ENCODE results near the gene KRTAP4-5.
"Not testable (repeated sequence)": the region's sequence is repeated elsewhere in the genome, so short reads cannot be mapped to it uniquely, and the experiment has no call there.

KRTAP4-5 gene

DNA sequence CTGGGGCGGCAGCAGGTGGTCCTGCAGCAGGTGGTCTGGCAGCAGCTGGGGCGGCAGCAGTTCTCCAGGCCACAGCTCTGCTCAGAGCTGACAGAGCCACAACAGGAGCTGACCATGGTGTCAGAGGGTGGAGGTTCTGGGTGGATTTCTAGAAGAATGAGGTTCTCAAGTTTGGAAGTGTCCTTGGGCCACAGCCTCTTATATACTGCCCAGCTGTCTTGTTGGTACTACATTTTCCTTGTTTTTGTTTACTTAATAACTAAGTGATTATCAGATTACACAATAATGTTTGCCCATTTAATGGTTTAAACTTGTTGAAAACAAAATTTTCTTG lies at the start of gene KRTAP4-5:
Gene KRTAP4-5 (minus strand): TSS at position 174 of the 334 bp plus-strand sequence. CDS start 58 bp downstream, at position 116.
- no peak for DNase-seq

DNA sequence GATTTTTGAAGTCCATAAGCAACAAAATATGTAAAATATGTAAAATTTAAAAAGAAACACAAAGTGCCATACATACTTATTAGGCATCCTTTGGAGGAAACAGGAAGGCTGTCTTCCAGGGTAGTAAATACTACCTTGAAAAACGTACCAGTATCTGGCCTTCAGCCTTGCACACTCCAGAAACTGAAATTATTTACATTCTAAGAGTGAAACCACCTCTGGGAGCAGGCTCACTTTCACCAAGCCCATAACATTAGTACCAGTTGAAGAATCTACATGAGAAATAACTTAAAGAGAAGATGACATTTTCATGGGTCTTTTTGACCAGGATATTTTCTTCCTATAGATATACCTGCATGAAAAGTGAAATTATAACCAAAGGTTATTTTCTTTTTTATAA lies 46.4 kb upstream of the KRTAP4-5 start:
- no peak for DNase-seq

DNA sequence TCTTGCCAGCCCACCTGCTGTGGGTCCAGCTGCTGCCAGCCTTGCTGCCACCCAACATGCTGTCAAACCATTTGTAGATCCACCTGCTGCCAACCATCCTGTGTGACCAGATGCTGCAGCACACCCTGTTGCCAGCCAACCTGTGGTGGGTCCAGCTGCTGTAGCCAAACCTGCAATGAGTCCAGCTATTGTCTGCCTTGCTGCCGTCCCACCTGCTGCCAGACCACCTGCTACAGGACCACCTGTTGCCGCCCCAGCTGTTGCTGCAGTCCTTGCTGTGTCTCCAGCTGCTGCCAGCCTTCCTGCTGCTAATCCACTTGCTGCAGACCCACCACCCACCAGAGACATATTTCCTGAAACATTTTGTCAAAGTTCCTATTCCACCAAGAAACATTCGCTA lies 40.7 kb upstream of the KRTAP4-5 start:
- no peak for DNase-seq

DNA sequence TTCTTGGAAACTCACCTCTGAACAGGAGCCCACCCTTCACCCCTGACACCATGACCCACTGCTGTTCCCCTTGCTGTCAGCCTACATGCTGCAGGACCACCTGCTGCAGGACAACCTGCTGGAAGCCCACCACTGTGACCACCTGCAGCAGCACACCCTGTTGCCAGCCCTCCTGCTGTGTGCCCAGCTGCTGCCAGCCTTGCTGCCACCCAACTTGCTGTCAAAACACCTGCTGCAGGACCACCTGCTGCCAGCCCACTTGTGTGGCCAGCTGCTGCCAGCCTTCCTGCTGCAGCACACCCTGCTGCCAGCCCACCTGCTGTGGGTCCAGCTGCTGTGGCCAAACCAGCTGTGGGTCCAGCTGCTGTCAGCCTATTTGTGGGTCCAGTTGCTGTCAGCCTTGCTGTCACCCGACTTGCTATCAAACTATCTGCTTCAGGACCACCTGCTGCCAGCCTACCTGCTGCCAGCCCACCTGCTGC lies 40.3 kb upstream of the KRTAP4-5 start, which contains the start of gene KRTAP9-1:
Gene KRTAP9-1 (plus strand): TSS at position 51 of the 482 bp plus-strand sequence. CDS start 0 bp downstream, at position 51.
- not testable (repeated sequence) for DNase-seq

DNA sequence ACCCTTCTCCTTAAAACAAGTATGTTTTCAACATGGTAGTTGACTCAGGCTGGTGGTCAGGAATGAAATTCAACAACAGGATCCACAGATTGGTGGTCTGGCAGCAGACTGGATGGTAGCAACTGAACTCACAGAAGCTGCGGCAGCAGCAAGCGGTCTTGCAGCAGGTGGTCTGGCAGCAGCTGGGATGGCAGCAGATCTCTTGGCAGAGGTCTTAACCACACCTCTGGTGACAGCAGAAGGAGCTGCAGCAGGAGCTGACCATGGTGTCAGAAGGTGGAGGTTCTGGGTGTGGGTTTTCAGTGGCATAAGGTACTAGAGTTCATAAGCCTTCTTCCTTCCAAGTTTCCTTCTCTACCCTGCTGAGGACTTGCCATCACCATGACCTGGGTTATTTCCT lies 37.2 kb upstream of the KRTAP4-5 start:
- no peak for DNase-seq

DNA sequence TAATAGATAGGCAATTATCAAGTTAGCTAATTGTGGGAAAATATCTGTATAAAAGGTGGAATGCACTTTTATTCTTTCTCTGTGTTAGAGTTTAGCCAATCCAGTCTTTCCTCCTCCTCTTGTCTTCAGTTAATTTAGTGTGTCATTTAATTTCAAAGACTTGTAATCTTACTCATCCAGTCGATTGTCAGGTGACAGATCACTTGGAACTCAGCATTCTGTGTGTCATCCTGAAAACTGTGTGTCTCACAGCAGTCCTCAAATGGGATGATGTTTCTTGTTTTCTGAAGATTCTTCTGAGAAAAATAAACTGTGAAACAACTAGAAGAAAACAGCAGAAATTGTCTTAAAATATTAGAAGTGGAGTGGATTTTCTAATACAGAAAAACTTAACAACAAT lies 35.4 kb upstream of the KRTAP4-5 start:
- no peak for DNase-seq

DNA sequence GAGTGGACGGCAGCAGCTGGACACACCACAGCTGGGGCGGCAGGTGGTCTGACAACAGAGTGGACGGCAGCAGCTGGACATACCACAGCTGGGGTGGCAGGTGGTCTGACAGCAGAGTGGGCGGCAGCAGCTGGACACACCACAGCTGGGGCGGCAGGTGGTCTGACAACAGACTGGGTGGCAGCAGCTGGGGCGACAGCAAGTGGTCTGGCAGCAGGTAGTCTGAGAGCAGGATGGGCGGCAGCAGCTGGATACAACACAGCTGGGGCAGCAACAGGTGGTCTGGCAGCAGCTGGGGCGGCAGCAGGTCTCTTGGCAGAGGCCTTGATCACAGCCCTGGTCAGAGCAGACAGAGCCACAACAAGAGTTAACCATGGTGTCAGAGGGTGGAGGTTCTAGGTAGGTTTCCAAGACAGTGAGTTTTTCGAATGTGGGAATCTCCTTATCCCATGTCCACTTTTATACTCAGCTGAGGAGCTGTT lies 34.9 kb upstream of the KRTAP4-5 start, which contains the start of gene KRTAP4-1:
Gene KRTAP4-1 (minus strand): TSS at position 432 of the 482 bp plus-strand sequence. CDS start 57 bp downstream, at position 375.
- DNase-seq, result no peak

DNA sequence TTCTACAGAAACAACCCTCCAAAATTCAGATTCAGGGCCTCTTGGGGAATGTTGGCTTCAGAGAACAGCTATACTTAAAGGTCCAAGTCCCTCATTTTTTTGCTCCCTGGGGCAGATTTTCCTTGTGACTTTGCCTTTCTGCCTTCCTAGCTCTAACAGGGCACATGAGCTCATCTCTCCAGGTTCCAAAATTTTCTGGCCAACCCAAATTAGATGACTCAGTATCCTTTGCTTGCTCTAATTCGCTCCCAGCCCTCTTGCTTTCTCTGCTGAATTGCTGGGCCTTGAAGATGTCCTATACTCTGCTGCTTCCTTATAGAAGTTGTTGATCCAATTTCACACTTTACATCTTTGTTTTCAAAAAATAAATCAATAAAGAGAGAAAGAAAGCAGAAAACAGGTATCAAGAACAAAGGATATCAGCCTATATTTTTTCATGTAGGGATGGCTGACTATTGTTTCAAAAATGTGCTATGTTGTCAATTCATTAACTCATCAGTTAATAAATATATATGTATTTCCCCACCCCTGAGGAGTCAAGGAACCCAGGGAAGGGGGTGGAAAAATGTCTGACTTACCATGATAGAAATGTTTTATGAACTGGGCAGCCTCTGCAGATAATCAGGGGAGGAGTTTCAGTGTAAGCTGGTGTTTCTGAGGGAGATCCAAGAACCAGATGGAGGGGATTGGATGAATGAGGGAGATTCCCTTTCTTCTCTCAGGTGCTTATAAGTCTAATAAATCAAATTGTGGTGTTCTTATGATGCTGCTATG lies 29.4 kb upstream of the KRTAP4-5 start:
- DNase-seq, result no peak

DNA sequence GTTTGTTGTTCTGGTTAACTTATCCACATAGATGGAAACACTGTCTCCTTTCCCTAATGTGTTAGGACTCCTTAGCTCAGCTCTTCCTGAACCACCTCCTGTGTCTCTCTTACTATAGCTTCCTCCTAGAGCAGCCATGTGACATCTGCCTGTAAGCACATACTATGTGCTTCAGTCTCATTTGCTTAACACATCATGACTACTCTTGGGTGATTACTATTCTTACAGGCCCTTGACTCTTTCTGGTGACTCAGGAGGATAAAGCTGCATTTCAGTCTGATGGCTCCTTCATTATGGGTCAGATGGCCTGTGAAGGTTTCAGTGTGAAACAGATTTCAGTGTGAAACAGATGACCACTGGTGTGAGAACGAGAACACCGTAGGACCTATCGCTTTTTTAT lies 28.7 kb upstream of the KRTAP4-5 start:
- DNase-seq, result no peak

DNA sequence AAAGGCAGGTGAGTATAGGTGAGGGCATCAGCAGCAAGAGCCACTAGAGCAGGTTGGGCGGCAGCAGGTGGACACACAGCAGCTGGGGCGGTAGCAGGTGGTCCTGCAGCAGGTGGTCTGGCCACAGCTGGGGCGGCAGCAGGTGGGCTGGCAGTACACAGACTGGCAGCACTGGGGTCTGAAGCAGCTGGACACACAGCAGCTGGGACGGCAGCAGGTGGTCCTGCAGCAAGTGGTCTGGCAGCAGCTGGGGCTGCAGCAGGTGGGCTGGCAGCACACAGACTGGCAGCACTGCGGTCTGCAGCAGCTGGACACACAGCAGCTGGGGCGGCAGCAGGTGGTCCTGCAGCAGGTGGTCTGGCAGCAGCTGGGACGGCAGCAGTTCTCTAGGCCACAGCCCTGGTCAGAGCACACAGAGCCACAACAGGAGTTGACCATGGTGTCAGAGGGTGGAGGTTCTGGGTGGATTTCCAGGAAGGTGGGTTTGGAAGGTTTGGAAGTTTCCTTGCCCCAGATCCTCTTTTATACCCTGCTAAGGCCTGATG lies 28.2 kb upstream of the KRTAP4-5 start, which contains the start of gene KRTAP4-2:
Gene KRTAP4-2 (minus strand): TSS at position 495 of the 545 bp plus-strand sequence. CDS start 57 bp downstream, at position 438.
- DNase-seq, result no peak

DNA sequence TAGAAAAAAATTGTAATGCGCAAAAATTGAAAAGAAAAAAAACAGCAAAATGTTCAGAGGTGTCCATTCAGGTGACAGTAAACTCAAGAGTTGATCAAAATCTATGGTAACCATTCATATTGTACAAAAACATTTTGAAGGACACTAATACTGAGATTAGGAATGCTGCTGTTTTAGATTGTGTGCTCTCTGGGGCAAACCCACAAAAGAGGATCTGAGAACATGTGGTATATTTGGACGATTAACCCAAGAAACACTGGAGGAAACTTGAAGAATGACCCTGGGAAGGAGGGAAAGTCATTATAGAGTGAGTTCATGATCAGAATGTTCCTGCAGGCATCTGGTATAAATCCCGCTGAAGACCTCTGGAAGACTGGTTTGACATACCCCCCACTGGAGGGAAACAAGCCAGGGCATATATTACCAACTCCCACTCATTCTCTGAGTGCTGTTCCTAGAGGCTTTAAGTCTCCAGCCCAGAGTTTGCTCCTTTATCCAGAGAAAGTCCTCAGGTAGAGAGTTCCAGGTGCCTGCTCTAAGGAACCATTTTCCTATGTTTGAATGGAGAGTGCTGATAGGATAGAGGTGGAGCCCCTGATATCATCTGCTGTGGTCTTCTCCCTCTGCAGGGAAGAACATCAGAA lies 27.2 kb upstream of the KRTAP4-5 start:
- no peak for DNase-seq

DNA sequence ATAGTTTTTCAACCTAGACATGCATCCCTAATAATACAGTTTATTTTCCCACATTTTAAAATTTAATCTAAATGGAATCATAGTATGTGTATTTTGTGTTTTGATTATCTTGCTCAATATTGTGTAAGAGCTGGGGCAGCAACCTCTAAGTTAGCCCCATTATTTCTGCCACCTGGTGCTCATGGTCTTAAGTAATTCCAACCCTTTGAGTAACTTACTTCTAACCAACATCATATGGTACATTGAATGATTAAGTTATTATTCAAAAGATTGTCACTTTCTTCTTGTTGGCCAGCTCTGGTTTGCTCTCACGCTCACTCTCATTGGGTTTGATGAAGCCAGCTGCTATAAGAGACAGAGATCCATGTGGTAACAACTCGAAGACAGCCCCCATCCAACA lies 22.3 kb upstream of the KRTAP4-5 start:
- DNase-seq, result no peak

DNA sequence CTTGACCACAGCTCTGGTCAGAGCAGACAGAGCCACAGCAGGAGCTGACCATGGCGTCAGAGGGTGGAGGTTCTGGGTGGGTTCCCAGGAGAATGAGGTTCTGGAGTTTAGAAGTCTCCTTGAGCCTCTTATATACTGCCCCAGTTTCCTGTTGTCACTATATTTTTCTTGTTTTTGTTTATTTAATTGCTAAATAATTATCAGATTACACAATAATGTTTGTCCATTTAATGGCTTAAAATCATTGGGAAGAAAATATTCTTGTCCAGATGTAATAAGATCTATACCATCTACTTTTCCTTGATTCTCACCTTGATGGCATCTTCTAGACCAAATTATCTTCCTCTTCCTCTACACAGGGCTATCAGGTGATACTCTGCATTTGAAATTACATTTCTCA lies 18.5 kb upstream of the KRTAP4-5 start, which contains the start of gene KRTAP4-3:
Gene KRTAP4-3 (minus strand): TSS at position 101 of the 400 bp plus-strand sequence. CDS start 49 bp downstream, at position 52.
- no peak for DNase-seq

DNA sequence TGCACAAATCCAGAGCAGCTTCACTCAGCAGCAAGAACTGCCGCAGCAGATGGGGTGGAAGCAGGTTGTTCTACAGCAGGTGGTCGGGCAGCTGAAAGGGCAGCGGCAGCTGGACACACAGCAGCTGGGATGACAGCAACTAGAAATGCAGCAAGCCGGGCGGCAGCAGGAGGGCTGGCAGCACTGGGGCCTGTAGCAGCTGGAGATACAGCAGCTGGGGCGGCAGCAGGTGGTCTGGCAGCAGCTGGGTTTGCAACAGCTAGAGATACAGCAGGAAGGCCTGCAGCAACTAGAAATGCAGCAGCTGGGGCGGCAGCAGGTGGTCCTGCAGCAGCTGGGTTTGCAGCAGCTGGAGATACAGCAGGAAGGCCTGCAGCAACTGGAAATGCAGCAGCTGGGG lies 17.9 kb upstream of the KRTAP4-5 start:
- no peak for DNase-seq

DNA sequence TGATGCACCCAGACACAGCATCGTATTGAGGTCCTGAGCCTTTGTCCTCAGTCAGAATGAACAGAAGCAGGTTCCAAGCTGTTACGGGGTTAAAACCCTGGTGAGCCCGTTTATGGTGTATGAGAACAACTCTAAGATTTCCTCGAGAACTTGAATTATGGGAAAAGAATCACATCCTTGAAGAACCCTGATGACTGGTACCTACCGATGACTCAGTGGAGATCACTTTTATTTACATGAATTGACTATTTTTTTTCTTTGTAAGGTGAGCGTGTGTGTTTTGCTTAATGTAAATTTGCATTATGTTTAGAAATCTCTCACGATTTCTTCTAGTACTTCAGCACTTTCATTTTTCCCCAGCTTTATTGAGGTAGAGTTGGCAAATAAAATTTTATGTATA lies 14.2 kb upstream of the KRTAP4-5 start:
- no peak for DNase-seq

DNA sequence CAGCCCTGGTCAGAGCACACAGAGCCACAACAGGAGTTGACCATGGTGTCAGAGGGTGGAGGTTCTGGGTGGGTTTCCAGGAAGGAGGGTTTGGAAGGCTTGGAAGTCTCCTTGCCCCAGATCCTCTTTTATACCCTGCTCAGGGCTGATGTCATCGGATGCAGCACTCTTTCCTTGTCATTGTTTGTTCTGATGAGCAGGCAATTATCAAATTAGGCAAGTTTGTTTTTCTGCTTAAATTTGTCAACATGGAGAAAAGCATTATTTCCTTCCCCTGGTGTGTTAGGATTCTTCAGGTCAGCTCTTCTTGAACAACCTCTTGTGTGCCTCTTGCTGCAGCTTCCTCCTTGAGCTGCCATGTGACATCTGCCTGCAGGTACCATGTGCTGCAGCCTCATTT lies 11.0 kb upstream of the KRTAP4-5 start, which contains the start of gene KRTAP4-4:
Gene KRTAP4-4 (minus strand): TSS at position 101 of the 400 bp plus-strand sequence. CDS start 57 bp downstream, at position 44.
- DNase-seq, result no peak

DNA sequence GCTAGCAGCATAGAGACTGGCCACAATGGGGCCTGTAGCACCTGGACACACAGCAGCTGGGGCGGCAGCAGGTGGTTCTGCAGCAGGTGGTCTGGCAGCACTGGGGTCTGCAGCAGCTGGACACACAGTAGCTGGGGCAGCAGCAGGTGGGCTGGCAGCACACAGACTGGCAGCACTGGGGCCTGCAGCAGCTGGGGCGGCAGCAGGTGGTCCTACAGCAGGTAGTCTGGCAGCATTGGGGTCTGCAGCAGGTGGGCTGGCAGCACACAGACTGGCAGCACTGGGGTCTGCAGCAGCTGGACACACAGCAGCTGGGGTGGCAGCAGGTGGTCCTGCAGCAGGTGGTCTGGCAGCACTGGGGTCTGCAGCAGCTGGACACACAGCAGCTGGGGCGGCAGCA lies 10.6 kb upstream of the KRTAP4-5 start:
- DNase-seq, result not testable (repeated sequence)

DNA sequence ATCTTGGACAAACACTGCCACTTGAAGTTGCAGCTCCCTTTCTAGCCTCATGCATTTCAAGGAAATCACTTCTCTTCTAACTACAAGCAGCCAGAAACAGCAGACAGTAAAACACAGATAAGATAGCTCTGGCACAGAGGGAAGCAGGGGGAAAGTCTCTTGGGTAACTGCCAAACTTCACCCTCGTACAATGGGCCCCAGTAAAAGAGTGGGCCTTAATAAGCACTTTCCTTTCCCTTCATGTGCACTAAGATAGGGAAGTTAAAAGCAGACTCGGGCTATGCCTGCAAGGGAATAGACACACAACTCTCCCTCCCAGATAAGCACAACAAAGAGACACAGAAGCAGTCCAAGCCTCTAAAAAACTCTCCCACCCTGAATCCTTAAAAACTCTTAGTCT lies 4.2 kb upstream of the KRTAP4-5 start:
- no peak for DNase-seq

DNA sequence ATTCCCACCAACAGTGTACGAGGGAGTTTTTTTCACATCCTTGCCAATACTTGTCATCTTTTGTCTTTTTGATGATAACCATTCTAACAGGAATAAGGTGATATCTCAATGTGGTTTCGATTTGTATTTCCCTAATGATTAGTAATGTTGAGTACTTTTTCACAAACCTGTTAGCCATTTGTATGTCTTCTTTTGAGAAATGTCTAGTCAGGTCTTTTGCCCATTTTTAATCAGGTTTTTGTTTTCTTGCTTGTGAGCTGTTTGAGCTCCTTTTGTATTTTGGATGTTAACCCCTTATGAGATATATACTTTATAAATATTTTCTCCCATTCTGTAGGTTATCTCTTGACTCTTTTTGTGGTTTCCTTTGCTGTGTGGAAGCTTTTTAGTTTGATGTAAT lies 1.9 kb upstream of the KRTAP4-5 start:
- no peak for DNase-seq

DNA sequence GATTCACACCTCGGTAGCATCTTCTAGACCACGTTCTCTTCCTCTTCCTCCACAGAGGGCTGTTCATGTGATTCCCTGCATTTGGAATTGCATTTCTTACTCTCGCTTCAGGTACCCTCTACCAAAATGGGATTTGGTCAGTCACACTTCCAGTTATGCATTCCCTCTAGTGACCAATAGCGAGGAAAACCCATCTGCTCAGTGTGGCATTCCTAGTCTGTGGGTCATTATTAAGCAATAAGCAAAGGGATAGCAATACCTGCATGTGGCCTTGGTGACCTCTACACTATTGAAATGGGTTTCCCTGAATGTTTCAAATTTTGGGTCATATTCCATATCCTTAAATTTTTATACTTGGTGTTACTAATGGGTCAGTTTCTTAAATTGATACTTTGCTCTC lies 401 bp upstream of the KRTAP4-5 start:
- no peak for DNase-seq

DNA sequence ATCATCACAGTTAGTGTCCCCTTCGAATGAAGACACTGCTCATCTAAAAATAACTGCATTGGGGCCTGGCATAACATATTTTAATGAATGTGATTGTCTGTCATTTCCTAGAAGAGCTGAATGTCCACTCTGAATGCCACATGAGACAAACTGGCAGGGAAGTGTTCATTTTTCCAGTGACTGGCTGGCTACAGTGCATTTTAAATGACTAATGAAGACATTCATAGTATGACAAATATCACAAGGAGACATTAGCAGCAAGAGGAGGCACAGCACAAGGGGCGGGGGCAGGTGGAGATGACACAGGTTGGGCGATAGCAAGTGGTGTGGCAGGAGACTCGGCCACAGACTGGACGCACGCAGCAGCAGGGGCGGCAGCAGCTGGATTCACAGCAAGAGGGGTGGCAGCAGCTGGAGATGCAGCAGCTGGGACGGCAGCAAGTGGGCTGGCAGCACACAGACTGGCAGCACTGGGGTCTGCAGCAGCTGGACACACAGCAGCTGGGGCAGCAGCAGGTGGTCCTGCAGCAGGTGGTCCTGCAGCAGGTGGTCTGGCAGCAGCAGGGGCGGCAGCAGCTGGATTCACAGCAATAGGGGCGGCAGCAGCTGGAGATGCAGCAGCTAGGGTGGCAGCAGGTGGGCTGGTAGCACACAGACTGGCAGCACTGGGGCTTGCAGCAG lies 514 bp downstream of the KRTAP4-5 start:
- not testable (repeated sequence) for DNase-seq

DNA sequence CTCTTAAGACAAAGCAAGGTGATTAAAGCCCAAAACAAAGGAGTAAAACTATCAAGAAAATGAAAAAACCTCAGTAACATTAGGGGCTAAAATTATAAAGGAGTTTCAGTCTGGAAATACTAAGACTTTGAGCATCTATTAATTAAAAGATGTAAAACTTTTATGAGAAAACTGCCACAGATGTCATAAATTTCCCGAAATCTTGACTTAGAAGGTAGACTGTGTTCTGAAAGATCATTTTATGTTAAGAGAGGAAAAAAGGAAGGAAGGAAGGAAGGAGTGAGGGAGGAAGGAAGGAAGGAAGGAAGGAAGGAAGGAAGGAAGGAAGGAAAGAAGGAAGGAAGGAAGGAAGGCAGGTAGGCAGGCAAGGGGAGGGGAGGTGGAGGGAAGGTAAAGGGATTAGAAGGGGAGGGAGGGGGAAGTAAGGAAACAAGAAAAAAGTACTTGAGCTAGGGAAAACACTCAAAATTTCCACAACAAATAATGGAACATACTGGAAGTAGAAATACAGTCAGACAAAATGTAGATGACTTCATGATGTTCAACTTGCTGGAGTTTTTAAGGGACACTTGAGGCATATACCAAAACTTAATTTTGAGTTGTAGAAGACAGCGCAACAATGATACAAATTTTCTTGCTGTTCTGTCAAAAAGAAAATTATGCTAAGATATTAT lies 2.0 kb downstream of the KRTAP4-5 start:
- DNase-seq, result no peak

All from NCI-H524 treated with DMSO at 0.1 percent for 48 hours (cell line).